Measurements from ENCODE around the gene PCED1B. TPM values are rescaled to one million over a fixed set of nuclear protein-coding genes. Genes with fewer than 3 reads are reported as not detected.

The PCED1B gene
- total RNA-seq, 1 donor from 2014 or later, result 55.5 TPM

DNA sequence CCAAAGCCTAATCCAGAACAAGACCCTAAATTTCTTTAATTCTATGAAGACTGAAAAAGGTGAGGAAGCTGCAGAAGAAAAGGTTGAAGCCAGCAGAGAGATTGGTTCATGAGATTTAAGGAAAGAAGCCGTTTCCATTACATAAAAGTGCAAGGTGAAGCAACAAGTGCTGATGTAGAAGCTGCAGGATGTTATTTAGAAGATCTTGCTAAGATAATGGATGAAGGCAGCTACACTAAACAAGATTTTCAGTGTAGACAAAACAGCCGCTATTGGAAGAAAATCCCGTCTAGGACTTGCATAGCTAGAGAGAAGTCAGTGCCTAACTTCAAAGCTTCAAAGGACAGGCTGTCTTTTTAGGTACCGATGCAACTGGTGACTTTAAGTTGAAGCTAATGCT is 65.8 kb downstream of the PCED1B start:
- H3K27me3 Mint-ChIP-seq (ENCODE audit: insufficient read depth), result no peaks in the 10 kb centered on the region
- H3K4me3 Mint-ChIP-seq, result no peak overlapping the region
- DNase-seq (ENCODE audit: low spot score), result no peak
- H3K27ac Mint-ChIP-seq, result no peak overlapping the region
- H3K36me3 Mint-ChIP-seq (ENCODE audit: low read depth), result peaks cover 12% of the 10 kb centered on the region
- peaks cover 3% of the 10 kb centered on the region for H3K9me3 Mint-ChIP-seq
- intact Hi-C loops (cut with micrococcal nuclease), result loop anchor here (5.0 kb wide), 1 partner anchor 47 kb away; no protein-coding TSS in a partner anchor
- H3K4me1 Mint-ChIP-seq (ENCODE audit: low read depth), result peaks cover 21% of the 10 kb centered on the region

DNA sequence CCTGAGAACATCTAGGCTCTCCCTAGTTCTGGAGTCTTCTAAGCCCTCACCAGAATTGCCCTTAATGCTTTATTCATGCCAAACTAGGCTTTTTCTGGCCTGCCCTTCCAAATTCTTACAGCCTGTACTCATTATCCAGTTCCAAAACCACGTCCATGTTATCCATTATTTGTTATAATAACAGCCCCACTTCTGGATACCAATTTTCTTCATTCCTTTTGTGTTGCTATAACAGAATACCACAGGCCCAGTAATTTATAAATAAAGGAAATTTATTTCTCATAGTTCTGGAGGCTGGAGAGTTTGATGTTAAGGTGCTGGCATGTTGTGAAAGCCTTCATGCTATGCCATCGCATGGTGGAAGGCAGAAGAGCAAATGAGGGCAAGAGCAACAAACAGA is 68.3 kb downstream of the PCED1B start:
- Mint-ChIP-seq H3K36me3 (ENCODE audit: low read depth) (peaks cover 15% of the 10 kb centered on the region), H3K9me3 (peaks cover 11% of the 10 kb centered on the region), H3K27ac (no peak overlapping the region), H3K27me3 (ENCODE audit: insufficient read depth) (no peaks in the 10 kb centered on the region), H3K4me3 (no peak overlapping the region), H3K4me1 (ENCODE audit: low read depth) (peaks cover 21% of the 10 kb centered on the region)
- intact Hi-C loops (cut with micrococcal nuclease), result loop anchor here (5.0 kb wide), 1 partner anchor 45 kb away; no protein-coding TSS in a partner anchor
- DNase-seq (ENCODE audit: low spot score), result no peak

DNA sequence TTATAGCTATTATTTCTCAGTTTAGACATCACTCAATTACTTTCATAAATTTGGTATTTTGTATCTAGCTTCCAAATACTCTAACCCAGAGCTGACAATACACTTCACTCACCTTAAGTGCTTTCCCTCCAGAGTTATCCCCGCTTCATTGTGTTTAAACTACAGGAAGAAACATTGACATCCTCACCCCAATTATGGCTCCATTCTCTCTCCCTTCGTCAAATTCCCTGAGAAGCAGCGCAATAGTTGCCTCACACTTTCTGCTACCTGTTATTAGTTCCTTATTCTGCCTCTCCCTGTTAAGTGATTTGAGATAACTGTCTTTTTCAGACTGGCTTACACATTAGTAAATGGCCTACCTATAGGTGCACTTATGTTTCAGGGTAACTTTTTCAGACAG is 69.7 kb downstream of the PCED1B start:
- DNase-seq (ENCODE audit: low spot score), result no peak
- Mint-ChIP-seq H3K36me3 (ENCODE audit: low read depth) (peaks cover 15% of the 10 kb centered on the region), H3K27ac (no peak overlapping the region), H3K9me3 (peaks cover 11% of the 10 kb centered on the region), H3K4me1 (ENCODE audit: low read depth) (peaks cover 20% of the 10 kb centered on the region), H3K4me3 (no peak overlapping the region), H3K27me3 (ENCODE audit: insufficient read depth) (no peaks in the 10 kb centered on the region)
- intact Hi-C loops (cut with micrococcal nuclease), result loop anchor here (5.0 kb wide), 1 partner anchor 43 kb away; no protein-coding TSS in a partner anchor

GRCh38 chr12:47152095-47152494 is 72.7 kb downstream of the PCED1B start:
- peaks cover 13% of the 10 kb centered on the region for H3K4me1 Mint-ChIP-seq (ENCODE audit: low read depth)
- H3K4me3 Mint-ChIP-seq, result no peak overlapping the region
- intact Hi-C loops (cut with micrococcal nuclease), result no loop called here
- H3K36me3 Mint-ChIP-seq (ENCODE audit: low read depth), result peaks cover 15% of the 10 kb centered on the region
- H3K27ac Mint-ChIP-seq, result no peak overlapping the region
- H3K27me3 Mint-ChIP-seq (ENCODE audit: insufficient read depth), result no peaks in the 10 kb centered on the region
- H3K9me3 Mint-ChIP-seq, result peaks cover 7% of the 10 kb centered on the region
- DNase-seq (ENCODE audit: low spot score), result no peak

GRCh38 chr12:47155457-47156166 is 76.2 kb downstream of the PCED1B start:
- H3K27me3 Mint-ChIP-seq (ENCODE audit: insufficient read depth), result no peaks in the 10 kb centered on the region
- H3K4me1 Mint-ChIP-seq (ENCODE audit: low read depth), result peaks cover 25% of the 10 kb centered on the region
- H3K9me3 Mint-ChIP-seq, result peaks cover 20% of the 10 kb centered on the region
- no peak overlapping the region for H3K4me3 Mint-ChIP-seq
- H3K36me3 Mint-ChIP-seq (ENCODE audit: low read depth), result peaks cover 16% of the 10 kb centered on the region
- no peak for DNase-seq (ENCODE audit: low spot score)
- no peak overlapping the region for H3K27ac Mint-ChIP-seq
- intact Hi-C loops (cut with micrococcal nuclease), result no loop called here

- intact Hi-C loops (cut with micrococcal nuclease), result no loop called here
- H3K4me1 Mint-ChIP-seq (ENCODE audit: low read depth), result peaks cover 25% of the 10 kb centered on the region
- no peak overlapping the region for H3K27ac Mint-ChIP-seq
- H3K27me3 Mint-ChIP-seq (ENCODE audit: insufficient read depth), result no peaks in the 10 kb centered on the region
- H3K4me3 Mint-ChIP-seq, result no peak overlapping the region
- peaks cover 21% of the 10 kb centered on the region for H3K36me3 Mint-ChIP-seq (ENCODE audit: low read depth)
- no peak for DNase-seq (ENCODE audit: low spot score)
- H3K9me3 Mint-ChIP-seq, result peaks cover 26% of the 10 kb centered on the region
Observed at GRCh38 chr12:47156167-47156736, 76.8 kb downstream of the PCED1B start.

DNA sequence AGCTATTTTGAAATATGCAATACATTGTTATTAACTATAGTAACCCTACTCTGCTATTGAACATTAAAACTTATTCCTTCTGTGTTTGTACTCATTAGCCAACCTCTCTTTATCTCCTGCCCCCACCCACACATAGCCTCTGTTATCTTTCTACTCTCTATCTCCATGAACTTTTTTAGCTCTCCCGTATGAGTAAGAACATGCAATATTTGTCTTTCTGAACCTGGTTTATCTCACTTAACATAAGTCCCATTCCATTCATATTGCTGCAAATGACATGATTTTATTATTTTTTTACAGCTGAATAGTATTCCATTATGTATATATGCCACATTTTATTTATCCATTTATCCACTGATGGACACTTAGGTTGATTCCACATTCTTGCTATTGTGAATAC is 79.4 kb downstream of the PCED1B start:
- Mint-ChIP-seq H3K27me3 (ENCODE audit: insufficient read depth) (no peaks in the 10 kb centered on the region), H3K4me3 (no peak overlapping the region), H3K9me3 (peaks cover 31% of the 10 kb centered on the region), H3K4me1 (ENCODE audit: low read depth) (peaks cover 25% of the 10 kb centered on the region), H3K36me3 (ENCODE audit: low read depth) (peaks cover 35% of the 10 kb centered on the region), H3K27ac (no peak overlapping the region)
- intact Hi-C loops (cut with micrococcal nuclease), result no loop called here
- no peak for DNase-seq (ENCODE audit: low spot score)

- no peaks in the 10 kb centered on the region for H3K27me3 Mint-ChIP-seq (ENCODE audit: insufficient read depth)
Observed at GRCh38 chr12:47159348-47159747, 79.9 kb downstream of the PCED1B start.

DNA sequence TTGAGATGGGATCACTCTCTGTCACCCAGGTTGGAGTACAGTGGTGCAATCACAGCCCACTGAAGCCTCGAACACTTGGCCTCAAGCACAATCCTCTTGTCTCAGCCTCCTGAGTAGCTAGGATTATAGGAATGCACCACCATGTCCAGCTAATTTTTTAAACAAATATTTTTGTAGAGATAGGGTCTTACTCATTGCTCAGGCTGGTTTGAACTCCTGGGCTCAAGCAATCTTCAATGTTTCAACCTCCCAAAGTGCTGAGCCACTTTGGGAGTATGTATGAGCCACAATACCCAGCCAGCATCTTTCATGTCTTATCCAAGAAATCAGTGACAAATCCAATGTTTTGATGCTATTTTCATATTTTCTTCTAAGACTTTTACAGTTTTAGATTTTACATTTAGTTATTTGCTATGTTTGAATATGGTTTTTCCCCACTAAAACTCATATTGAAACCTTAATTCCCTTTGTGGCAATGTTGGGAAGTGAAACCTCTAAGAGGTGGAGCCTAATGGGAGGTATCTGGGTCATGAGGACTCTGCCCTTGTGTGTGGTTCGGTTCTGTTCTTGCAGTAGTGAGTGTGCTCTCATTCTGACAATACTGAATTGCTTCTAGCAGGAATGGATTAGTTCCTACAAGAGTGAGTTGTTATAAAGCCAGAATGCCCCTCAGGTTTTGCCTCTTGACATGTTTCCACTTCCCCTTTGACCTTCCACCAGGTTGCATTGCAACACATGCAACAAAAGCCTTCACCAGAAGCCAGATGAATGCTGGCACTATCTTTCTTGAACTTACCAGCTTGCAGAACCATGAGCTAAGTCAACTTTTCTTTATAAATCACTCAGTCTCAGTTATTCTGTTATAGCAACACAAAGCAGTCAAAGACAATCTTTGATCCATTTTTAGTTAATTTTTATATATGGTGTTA is 81.2 kb downstream of the PCED1B start:
- Mint-ChIP-seq H3K27ac (no peak overlapping the region), H3K27me3 (ENCODE audit: insufficient read depth) (no peaks in the 10 kb centered on the region), H3K4me3 (no peak overlapping the region), H3K9me3 (peaks cover 31% of the 10 kb centered on the region), H3K36me3 (ENCODE audit: low read depth) (peaks cover 40% of the 10 kb centered on the region), H3K4me1 (ENCODE audit: low read depth) (peaks cover 24% of the 10 kb centered on the region)
- DNase-seq (ENCODE audit: low spot score), result no peak
- intact Hi-C loops (cut with micrococcal nuclease), result no loop called here

More at GRCh38 chr12:47159348-47159747, 79.9 kb downstream of the PCED1B start:
- Mint-ChIP-seq H3K4me1 (ENCODE audit: low read depth) (peaks cover 25% of the 10 kb centered on the region), H3K4me3 (no peak overlapping the region), H3K9me3 (peaks cover 31% of the 10 kb centered on the region), H3K27ac (no peak overlapping the region), H3K36me3 (ENCODE audit: low read depth) (peaks cover 39% of the 10 kb centered on the region)
- DNase-seq (ENCODE audit: low spot score), result no peak
- intact Hi-C loops (cut with micrococcal nuclease), result no loop called here

GRCh38 chr12:47164116-47164515 is 84.7 kb downstream of the PCED1B start:
- no peak overlapping the region for H3K4me3 Mint-ChIP-seq
- H3K27me3 Mint-ChIP-seq (ENCODE audit: insufficient read depth), result no peaks in the 10 kb centered on the region
- H3K27ac Mint-ChIP-seq, result no peak overlapping the region
- H3K36me3 Mint-ChIP-seq (ENCODE audit: low read depth), result peaks cover 43% of the 10 kb centered on the region
- DNase-seq (ENCODE audit: low spot score), result no peak
- peaks cover 25% of the 10 kb centered on the region for H3K9me3 Mint-ChIP-seq
- no peaks in the 10 kb centered on the region for H3K4me1 Mint-ChIP-seq (ENCODE audit: low read depth)
- intact Hi-C loops (cut with micrococcal nuclease), result no loop called here

- Mint-ChIP-seq H3K4me1 (ENCODE audit: low read depth) (no peaks in the 10 kb centered on the region), H3K27me3 (ENCODE audit: insufficient read depth) (no peaks in the 10 kb centered on the region), H3K27ac (no peak overlapping the region), H3K36me3 (ENCODE audit: low read depth) (peaks cover 36% of the 10 kb centered on the region), H3K4me3 (no peak overlapping the region), H3K9me3 (peaks cover 19% of the 10 kb centered on the region)
- no peak for DNase-seq (ENCODE audit: low spot score)
- intact Hi-C loops (cut with micrococcal nuclease), result no loop called here
Observed at GRCh38 chr12:47164724-47165439, 85.5 kb downstream of the PCED1B start.

- H3K9me3 Mint-ChIP-seq, result peaks cover 21% of the 10 kb centered on the region
- H3K4me1 Mint-ChIP-seq (ENCODE audit: low read depth), result no peaks in the 10 kb centered on the region
- intact Hi-C loops (cut with micrococcal nuclease), result no loop called here
- no peak for DNase-seq (ENCODE audit: low spot score)
- no peak overlapping the region for H3K4me3 Mint-ChIP-seq
- H3K27me3 Mint-ChIP-seq (ENCODE audit: insufficient read depth), result no peaks in the 10 kb centered on the region
- H3K36me3 Mint-ChIP-seq (ENCODE audit: low read depth), result peaks cover 37% of the 10 kb centered on the region
- no peak overlapping the region for H3K27ac Mint-ChIP-seq
Observed at GRCh38 chr12:47165934-47166333, 86.5 kb downstream of the PCED1B start.
